Measurements from ENCODE around the gene HMG20B. TPM values are rescaled to one million over a fixed set of nuclear protein-coding genes. Genes with fewer than 3 reads are reported as not detected.

The HMG20B gene
- total RNA-seq, 1 donor from 2014 or later: 51.4 TPM

- no peak for DNase-seq (ENCODE audit: low spot score)
- no peaks in the 10 kb centered on the region for H3K9me3 Mint-ChIP-seq
- no peaks in the 10 kb centered on the region for H3K9me3 ChIP-seq (ENCODE audit: low read depth)
- TF ChIP-seq EZH2 (IDR thresholded peaks at IDR 0.05): no peak
- no peak for TF ChIP-seq CTCF (IDR thresholded peaks at IDR 0.05)
- TF ChIP-seq EZH2phosphoT487 (IDR thresholded peaks at IDR 0.05): no peak
- no peak overlapping the region for H3K4me3 ChIP-seq
- H3K4me2 ChIP-seq: no peak overlapping the region
- H2AFZ ChIP-seq (replicated peaks): no peak overlapping the region
- H3K27me3 Mint-ChIP-seq (ENCODE audit: insufficient read depth, low read depth): peaks cover 12% of the 10 kb centered on the region
- H3F3A ChIP-seq (ENCODE audit: low read depth): peaks cover 5% of the 10 kb centered on the region
- H3K36me3 Mint-ChIP-seq: peaks cover 4% of the 10 kb centered on the region
- no peaks in the 10 kb centered on the region for H3K4me1 ChIP-seq
- H3K36me3 ChIP-seq: no peaks in the 10 kb centered on the region
- no peak overlapping the region for H3K27ac ChIP-seq
- no peak overlapping the region for H3K9ac ChIP-seq
- no peaks in the 10 kb centered on the region for H3K27me3 ChIP-seq
- peaks cover 42% of the 10 kb centered on the region for H4K20me1 ChIP-seq (ENCODE audit: low read depth)
- no peak overlapping the region for H3K27ac Mint-ChIP-seq
- peaks cover 5% of the 10 kb centered on the region for H3K4me1 Mint-ChIP-seq
- H3K79me2 ChIP-seq (ENCODE audit: low read depth): no peaks in the 10 kb centered on the region
- no peak overlapping the region for H3K4me3 Mint-ChIP-seq
Measured at GRCh38 chr19:3544058-3544376, 28.7 kb upstream of the HMG20B start.

GRCh38 chr19:3544742-3545668 lies 27.7 kb upstream of the HMG20B start:
- Histone ChIP-seq H3K9me3 (ENCODE audit: low read depth) (no peaks in the 10 kb centered on the region), H3K4me2 (no peak overlapping the region), H2AFZ (replicated peaks) (no peak overlapping the region), H3K79me2 (ENCODE audit: low read depth) (no peaks in the 10 kb centered on the region), H3K36me3 (no peaks in the 10 kb centered on the region), H3K4me1 (no peaks in the 10 kb centered on the region), H3F3A (ENCODE audit: low read depth) (peaks cover 5% of the 10 kb centered on the region), H4K20me1 (ENCODE audit: low read depth) (peaks cover 32% of the 10 kb centered on the region), H3K27me3 (no peaks in the 10 kb centered on the region), H3K27ac (no peak overlapping the region), H3K4me3 (no peak overlapping the region), H3K9ac (no peak overlapping the region)
- peak; percentile 60 for DNase-seq (ENCODE audit: low spot score)
- H3K27me3 Mint-ChIP-seq (ENCODE audit: insufficient read depth, low read depth): peaks cover 12% of the 10 kb centered on the region
- H3K36me3 Mint-ChIP-seq: no peaks in the 10 kb centered on the region
- TF ChIP-seq EZH2 (IDR thresholded peaks at IDR 0.05): no peak
- peak; percentile 92 for TF ChIP-seq CTCF (IDR thresholded peaks at IDR 0.05)
- H3K27ac Mint-ChIP-seq: no peak overlapping the region
- H3K4me3 Mint-ChIP-seq: peak overlapping the region; percentile 53
- H3K4me1 Mint-ChIP-seq: no peaks in the 10 kb centered on the region
- H3K9me3 Mint-ChIP-seq: no peaks in the 10 kb centered on the region

DNA sequence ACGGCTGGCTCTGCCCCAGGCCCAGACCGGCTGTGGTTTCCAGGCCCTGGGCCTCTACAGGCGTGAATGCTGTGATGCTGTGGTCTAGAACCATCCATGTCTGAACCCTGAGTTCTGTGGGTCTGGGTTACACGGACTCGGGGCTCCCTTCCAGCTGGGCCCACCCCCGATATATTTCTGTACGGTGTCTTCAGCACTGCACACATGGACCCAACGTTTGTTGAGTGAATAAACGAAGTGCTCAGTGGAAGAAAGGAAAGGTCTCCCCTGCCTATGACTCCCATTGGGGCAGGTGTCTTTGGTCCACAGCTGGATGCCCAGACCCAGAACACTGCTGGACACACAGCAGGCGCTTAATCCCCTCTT lies 27.1 kb upstream of the HMG20B start:
- H3K9ac ChIP-seq: no peak overlapping the region
- H3K4me1 ChIP-seq: no peaks in the 10 kb centered on the region
- Mint-ChIP-seq H3K4me3 (peak overlapping the region; percentile 50), H3K27ac (peak overlapping the region; percentile 63), H3K9me3 (no peaks in the 10 kb centered on the region), H3K4me1 (no peaks in the 10 kb centered on the region), H3K27me3 (ENCODE audit: insufficient read depth, low read depth) (peaks cover 12% of the 10 kb centered on the region), H3K36me3 (no peaks in the 10 kb centered on the region)
- no peak for TF ChIP-seq EZH2 (IDR thresholded peaks at IDR 0.05)
- TF ChIP-seq EZH2phosphoT487 (IDR thresholded peaks at IDR 0.05): no peak
- no peak for TF ChIP-seq CTCF (IDR thresholded peaks at IDR 0.05)
- H3K9me3 ChIP-seq (ENCODE audit: low read depth): no peaks in the 10 kb centered on the region
- peaks cover 5% of the 10 kb centered on the region for H3F3A ChIP-seq (ENCODE audit: low read depth)
- H4K20me1 ChIP-seq (ENCODE audit: low read depth): peaks cover 32% of the 10 kb centered on the region
- no peak overlapping the region for H3K27ac ChIP-seq
- no peak overlapping the region for H2AFZ ChIP-seq (replicated peaks)
- no peak for DNase-seq (ENCODE audit: low spot score)
- no peaks in the 10 kb centered on the region for H3K36me3 ChIP-seq
- no peaks in the 10 kb centered on the region for H3K27me3 ChIP-seq
- H3K4me2 ChIP-seq: no peak overlapping the region
- no peak overlapping the region for H3K4me3 ChIP-seq
- no peaks in the 10 kb centered on the region for H3K79me2 ChIP-seq (ENCODE audit: low read depth)
